ENCODE measurements around the gene RNF111. TPM values are rescaled to one million over a fixed set of nuclear protein-coding genes. Genes with fewer than 3 reads are reported as not detected.

RNF111 gene
- total and polyA plus RNA-seq, 2 donors from 2014 or later = 8.7 to 33.0 TPM

DNA sequence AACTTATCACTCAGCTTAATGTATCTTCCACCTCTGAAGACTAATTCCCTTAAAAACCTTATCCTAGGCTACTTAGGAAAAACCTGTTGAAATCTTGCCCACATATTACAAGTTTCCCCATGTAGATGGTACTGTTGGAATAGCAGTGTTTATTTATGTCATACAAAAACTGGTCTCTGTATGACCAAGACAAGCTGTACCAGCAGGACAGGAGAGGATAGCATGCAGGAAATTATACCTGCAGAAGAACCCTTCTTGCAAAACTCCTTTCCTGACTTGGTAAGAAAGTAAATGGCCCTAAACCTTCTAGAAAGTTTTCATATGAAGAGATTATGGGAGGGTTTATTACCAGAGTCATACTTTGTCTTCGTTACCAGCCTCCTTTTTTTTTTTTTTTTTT is 25.3 kb upstream of the RNF111 start:
- no peak for FAIRE-seq
- DNase-seq = no peak
- no peak overlapping the region for H3K9ac ChIP-seq (ENCODE audit: low read length in 3 of 3)
- H3K27me3 ChIP-seq (ENCODE audit: control insufficient read depth, insufficient read depth, low read length) = no peaks in the 10 kb centered on the region
- H3K4me1 ChIP-seq (ENCODE audit: control insufficient read depth in 2 of 3, insufficient read depth in 2 of 3, low read depth in 1 of 3, low read length in 3 of 3) = no peaks in the 10 kb centered on the region
- TF ChIP-seq CTCF (IDR thresholded peaks at IDR 0.05; ENCODE audit: borderline replicate concordance, extremely low read depth, insufficient read depth) = no peak
- intact Hi-C loops (cut with DNase I) = no loop called here
- H3K9me3 ChIP-seq (ENCODE audit: control insufficient read depth in 2 of 3, insufficient read depth in 1 of 3, low read length in 3 of 3) = no peaks in the 10 kb centered on the region
- no peak overlapping the region for H3K4me3 ChIP-seq (ENCODE audit: low read length in 3 of 3)
- H3K27ac ChIP-seq (ENCODE audit: low read depth in 2 of 2, low read length in 2 of 2) = no peak overlapping the region
- H3K36me3 ChIP-seq (ENCODE audit: control insufficient read depth in 2 of 3, insufficient read depth in 3 of 3, low read length in 3 of 3) = no peaks in the 10 kb centered on the region

DNA sequence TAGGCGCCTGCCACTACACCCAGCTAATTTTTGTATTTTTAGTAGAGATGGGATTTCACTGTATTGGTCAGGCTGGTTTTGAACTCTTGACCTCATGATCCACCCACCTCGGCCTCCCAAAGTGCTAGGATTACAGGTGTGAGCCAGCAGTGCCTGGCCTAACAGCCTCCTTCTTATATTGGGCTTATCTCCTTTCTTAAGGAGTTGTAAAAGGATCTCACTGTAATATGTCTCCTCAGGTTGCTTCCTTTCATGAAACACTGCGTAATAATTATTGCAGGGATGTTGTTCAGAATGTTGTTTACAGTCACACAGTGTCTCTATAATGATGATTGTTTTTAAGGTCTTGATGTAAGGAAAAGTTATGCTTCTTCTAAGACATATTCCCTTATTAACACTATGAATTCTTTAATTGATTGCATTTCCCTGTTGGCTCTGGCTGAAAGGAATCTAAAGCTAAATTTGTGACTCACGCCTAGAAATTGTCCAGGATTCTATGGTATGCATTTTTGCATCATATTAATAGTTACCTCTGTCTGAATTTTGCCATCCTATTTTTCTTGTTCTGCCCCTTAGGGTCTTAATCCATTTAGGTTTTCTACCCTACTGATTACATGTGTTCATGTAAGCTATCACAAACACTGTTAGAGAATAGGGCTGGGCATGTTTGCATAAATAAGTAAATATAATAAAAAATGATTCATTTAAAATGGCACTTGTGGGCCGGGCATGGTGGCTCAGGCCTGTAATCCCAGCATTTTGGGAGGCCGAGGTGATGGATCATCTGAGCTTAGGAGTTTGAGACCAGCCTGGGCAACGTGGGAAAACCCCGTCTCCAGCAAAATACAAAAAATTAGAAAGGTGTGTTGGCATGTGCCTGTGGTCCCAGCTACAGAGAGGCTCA is 24.5 kb upstream of the RNF111 start:
- intact Hi-C loops (cut with DNase I) = no loop called here
- no peaks in the 10 kb centered on the region for H3K27me3 ChIP-seq (ENCODE audit: control insufficient read depth, insufficient read depth, low read length)
- FAIRE-seq (no peak), DNase-seq (no peak)
- H3K36me3 ChIP-seq (ENCODE audit: control insufficient read depth in 2 of 3, insufficient read depth in 3 of 3, low read length in 3 of 3) = no peaks in the 10 kb centered on the region
- no peak overlapping the region for H3K9ac ChIP-seq (ENCODE audit: low read length in 3 of 3)
- no peak for TF ChIP-seq CTCF (IDR thresholded peaks at IDR 0.05; ENCODE audit: borderline replicate concordance, extremely low read depth, insufficient read depth)
- no peaks in the 10 kb centered on the region for H3K9me3 ChIP-seq (ENCODE audit: control insufficient read depth in 2 of 3, insufficient read depth in 1 of 3, low read length in 3 of 3)
- no peak overlapping the region for H3K27ac ChIP-seq (ENCODE audit: low read depth in 2 of 2, low read length in 2 of 2)
- H3K4me3 ChIP-seq (ENCODE audit: low read length in 3 of 3) = no peak overlapping the region
- no peaks in the 10 kb centered on the region for H3K4me1 ChIP-seq (ENCODE audit: control insufficient read depth in 2 of 3, insufficient read depth in 2 of 3, low read depth in 1 of 3, low read length in 3 of 3)

DNA sequence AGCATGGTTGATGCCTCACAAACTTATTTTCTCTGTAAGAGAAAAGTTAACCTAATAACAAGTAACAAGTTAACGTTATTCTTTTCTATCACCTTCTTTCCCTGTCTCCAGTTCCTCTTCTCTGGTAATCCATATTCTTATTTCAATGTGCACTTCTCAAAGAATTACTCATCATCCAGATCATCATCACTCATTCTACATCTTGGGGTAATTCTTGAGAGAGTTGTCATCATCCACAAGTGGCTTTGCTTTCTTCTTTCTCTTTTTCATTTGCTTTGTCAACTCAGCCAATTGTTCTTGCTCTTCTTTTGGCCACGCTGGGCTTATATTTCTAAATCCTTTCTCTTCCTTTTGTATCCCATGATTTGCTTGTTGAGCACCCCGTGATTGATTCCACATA is 20.8 kb upstream of the RNF111 start:
- H3K4me1 ChIP-seq (ENCODE audit: control insufficient read depth in 2 of 3, insufficient read depth in 2 of 3, low read depth in 1 of 3, low read length in 3 of 3) = no peaks in the 10 kb centered on the region
- no peak for TF ChIP-seq CTCF (IDR thresholded peaks at IDR 0.05; ENCODE audit: borderline replicate concordance, extremely low read depth, insufficient read depth)
- H3K9ac ChIP-seq (ENCODE audit: low read length in 3 of 3) = no peak overlapping the region
- no peak overlapping the region for H3K4me3 ChIP-seq (ENCODE audit: low read length in 3 of 3)
- intact Hi-C loops (cut with DNase I) = no loop called here
- FAIRE-seq (no peak), DNase-seq (no peak)
- H3K27me3 ChIP-seq (ENCODE audit: control insufficient read depth, insufficient read depth, low read length) = no peaks in the 10 kb centered on the region
- no peaks in the 10 kb centered on the region for H3K36me3 ChIP-seq (ENCODE audit: control insufficient read depth in 2 of 3, insufficient read depth in 3 of 3, low read length in 3 of 3)
- H3K27ac ChIP-seq (ENCODE audit: low read depth in 2 of 2, low read length in 2 of 2) = no peak overlapping the region
- no peaks in the 10 kb centered on the region for H3K9me3 ChIP-seq (ENCODE audit: control insufficient read depth in 2 of 3, insufficient read depth in 1 of 3, low read length in 3 of 3)
